ENCODE results near the gene RRBP1.

RRBP1 gene

GRCh38 chr20:17637413-17637780, 44.6 kb downstream of the RRBP1 start:
- Mint-ChIP-seq H3K4me1 (peaks cover 59% of the 10 kb centered on the region), H3K27me3 (ENCODE audit: low read depth) (no peaks in the 10 kb centered on the region), H3K4me3 (no peak overlapping the region), H3K36me3 (ENCODE audit: low read depth) (peaks cover 39% of the 10 kb centered on the region), H3K27ac (peak overlapping the region in 1 of 3 experiments; percentile 91), H3K9me3 (no peaks in the 10 kb centered on the region)
- no peak for TF ChIP-seq CTCF (IDR thresholded peaks at IDR 0.05; ENCODE audit: unreplicated experiment in 3 of 3)

- peak overlapping the region; percentile 67 to 91 (median 88) for H3K27ac Mint-ChIP-seq
- peak; percentile 8 to 46 (median 12) for TF ChIP-seq CTCF (IDR thresholded peaks at IDR 0.05; ENCODE audit: unreplicated experiment in 3 of 3)
- no peaks in the 10 kb centered on the region for H3K9me3 Mint-ChIP-seq
- peaks cover 59% of the 10 kb centered on the region for H3K4me1 Mint-ChIP-seq
- H3K27me3 Mint-ChIP-seq (ENCODE audit: low read depth): no peaks in the 10 kb centered on the region
- no peak overlapping the region for H3K4me3 Mint-ChIP-seq
- peaks cover 42% of the 10 kb centered on the region for H3K36me3 Mint-ChIP-seq (ENCODE audit: low read depth)
Observed at GRCh38 chr20:17636523-17637412, 45.3 kb downstream of the RRBP1 start.

GRCh38 chr20:17635332-17636244, 46.5 kb downstream of the RRBP1 start:
- TF ChIP-seq CTCF (IDR thresholded peaks at IDR 0.05; ENCODE audit: unreplicated experiment in 3 of 3): no peak
- Mint-ChIP-seq H3K9me3 (no peaks in the 10 kb centered on the region), H3K27ac (peak overlapping the region; percentile 67 to 93 (median 91)), H3K4me3 (no peak overlapping the region), H3K36me3 (ENCODE audit: low read depth) (peaks cover 52% of the 10 kb centered on the region), H3K4me1 (peaks cover 59% of the 10 kb centered on the region), H3K27me3 (ENCODE audit: low read depth) (no peaks in the 10 kb centered on the region)

- Mint-ChIP-seq H3K9me3 (no peaks in the 10 kb centered on the region), H3K4me1 (peaks cover 54% of the 10 kb centered on the region), H3K4me3 (peak overlapping the region in 2 of 3 experiments; percentile 45 to 60), H3K27ac (peak overlapping the region; percentile 66 to 93 (median 91)), H3K27me3 (ENCODE audit: low read depth) (no peaks in the 10 kb centered on the region), H3K36me3 (ENCODE audit: low read depth) (peaks cover 51% of the 10 kb centered on the region)
- TF ChIP-seq CTCF (IDR thresholded peaks at IDR 0.05; ENCODE audit: unreplicated experiment in 3 of 3): no peak
Observed at GRCh38 chr20:17634661-17635331, 47.2 kb downstream of the RRBP1 start.

GRCh38 chr20:17633850-17634500, 48.1 kb downstream of the RRBP1 start:
- no peak overlapping the region for H3K4me3 Mint-ChIP-seq
- TF ChIP-seq CTCF (IDR thresholded peaks at IDR 0.05; ENCODE audit: unreplicated experiment in 3 of 3): no peak

More at GRCh38 chr20:17633850-17634500, 48.1 kb downstream of the RRBP1 start:
- peak overlapping the region in 2 of 3 experiments; percentile 33 to 50 for H3K27ac Mint-ChIP-seq
- H3K9me3 Mint-ChIP-seq: no peaks in the 10 kb centered on the region
- no peaks in the 10 kb centered on the region for H3K27me3 Mint-ChIP-seq (ENCODE audit: low read depth)
- peaks cover 50% of the 10 kb centered on the region for H3K4me1 Mint-ChIP-seq
- peaks cover 44% of the 10 kb centered on the region for H3K36me3 Mint-ChIP-seq (ENCODE audit: low read depth)
